ENCODE data around the gene TMSB4X.

Gene TMSB4X

GRCh38 chrX:12949205-12949926, 25.5 kb upstream of the TMSB4X start:
- H3K9me3 ChIP-seq (ENCODE audit: control insufficient read depth, insufficient read depth, low read length), result no peaks in the 10 kb centered on the region
- H3K9ac ChIP-seq (ENCODE audit: low read depth, low read length), result no peak overlapping the region
- no peaks in the 10 kb centered on the region for H3K36me3 ChIP-seq (ENCODE audit: insufficient read depth, low read length)
- H3K4me1 ChIP-seq (ENCODE audit: insufficient read depth, low read length), result peaks cover 23% of the 10 kb centered on the region

GRCh38 chrX:12949927-12950656, 24.8 kb upstream of the TMSB4X start:
- H3K9ac ChIP-seq (ENCODE audit: low read depth, low read length), result no peak overlapping the region
- H3K9me3 ChIP-seq (ENCODE audit: control insufficient read depth, insufficient read depth, low read length), result no peaks in the 10 kb centered on the region
- H3K36me3 ChIP-seq (ENCODE audit: insufficient read depth, low read length), result no peaks in the 10 kb centered on the region
- H3K4me1 ChIP-seq (ENCODE audit: insufficient read depth, low read length), result peaks cover 23% of the 10 kb centered on the region

GRCh38 chrX:12950851-12951594, 23.9 kb upstream of the TMSB4X start:
- no peak overlapping the region for H3K9ac ChIP-seq (ENCODE audit: low read depth, low read length)
- no peaks in the 10 kb centered on the region for H3K9me3 ChIP-seq (ENCODE audit: control insufficient read depth, insufficient read depth, low read length)
- H3K4me1 ChIP-seq (ENCODE audit: insufficient read depth, low read length), result peaks cover 20% of the 10 kb centered on the region
- H3K36me3 ChIP-seq (ENCODE audit: insufficient read depth, low read length), result no peaks in the 10 kb centered on the region

- Histone ChIP-seq H3K36me3 (ENCODE audit: insufficient read depth, low read length) (no peaks in the 10 kb centered on the region), H3K4me1 (ENCODE audit: insufficient read depth, low read length) (peaks cover 20% of the 10 kb centered on the region), H3K9ac (ENCODE audit: low read depth, low read length) (no peak overlapping the region), H3K9me3 (ENCODE audit: control insufficient read depth, insufficient read depth, low read length) (no peaks in the 10 kb centered on the region)
Measured at GRCh38 chrX:12951595-12951975, 23.3 kb upstream of the TMSB4X start.

GRCh38 chrX:12953420-12953819, 21.5 kb upstream of the TMSB4X start:
- Histone ChIP-seq H3K9ac (ENCODE audit: low read depth, low read length) (no peak overlapping the region), H3K9me3 (ENCODE audit: control insufficient read depth, insufficient read depth, low read length) (no peaks in the 10 kb centered on the region), H3K36me3 (ENCODE audit: insufficient read depth, low read length) (no peaks in the 10 kb centered on the region), H3K4me1 (ENCODE audit: insufficient read depth, low read length) (peaks cover 14% of the 10 kb centered on the region)

- H3K4me1 ChIP-seq (ENCODE audit: insufficient read depth, low read length), result peaks cover 14% of the 10 kb centered on the region
- H3K9ac ChIP-seq (ENCODE audit: low read depth, low read length), result no peak overlapping the region
- H3K9me3 ChIP-seq (ENCODE audit: control insufficient read depth, insufficient read depth, low read length), result no peaks in the 10 kb centered on the region
- no peaks in the 10 kb centered on the region for H3K36me3 ChIP-seq (ENCODE audit: insufficient read depth, low read length)
Measured at GRCh38 chrX:12954376-12954775, 20.5 kb upstream of the TMSB4X start.

GRCh38 chrX:12954981-12955380, 19.9 kb upstream of the TMSB4X start:
- Histone ChIP-seq H3K9ac (ENCODE audit: low read depth, low read length) (no peak overlapping the region), H3K36me3 (ENCODE audit: insufficient read depth, low read length) (no peaks in the 10 kb centered on the region), H3K9me3 (ENCODE audit: control insufficient read depth, insufficient read depth, low read length) (no peaks in the 10 kb centered on the region), H3K4me1 (ENCODE audit: insufficient read depth, low read length) (peaks cover 14% of the 10 kb centered on the region)

GRCh38 chrX:12955882-12956703, 18.8 kb upstream of the TMSB4X start:
- peaks cover 14% of the 10 kb centered on the region for H3K4me1 ChIP-seq (ENCODE audit: insufficient read depth, low read length)
- peak overlapping the region; percentile 15; the same call in 1 of the 2 replicates for H3K9ac ChIP-seq (ENCODE audit: low read depth, low read length)
- peaks cover 2% of the 10 kb centered on the region; the same call in 1 of the 2 replicates for H3K9me3 ChIP-seq (ENCODE audit: control insufficient read depth, insufficient read depth, low read length)
- no peaks in the 10 kb centered on the region for H3K36me3 ChIP-seq (ENCODE audit: insufficient read depth, low read length)

GRCh38 chrX:12956704-12957534, 18.0 kb upstream of the TMSB4X start:
- Histone ChIP-seq H3K4me1 (ENCODE audit: insufficient read depth, low read length) (peaks cover 14% of the 10 kb centered on the region), H3K9ac (ENCODE audit: low read depth, low read length) (peak overlapping the region; percentile 15; the same call in 1 of the 2 replicates), H3K36me3 (ENCODE audit: insufficient read depth, low read length) (no peaks in the 10 kb centered on the region), H3K9me3 (ENCODE audit: control insufficient read depth, insufficient read depth, low read length) (peaks cover 9% of the 10 kb centered on the region)

GRCh38 chrX:12958059-12958458, 16.9 kb upstream of the TMSB4X start:
- Histone ChIP-seq H3K36me3 (ENCODE audit: insufficient read depth, low read length) (no peaks in the 10 kb centered on the region), H3K9me3 (ENCODE audit: control insufficient read depth, insufficient read depth, low read length) (peaks cover 12% of the 10 kb centered on the region), H3K9ac (ENCODE audit: low read depth, low read length) (no peak overlapping the region), H3K4me1 (ENCODE audit: insufficient read depth, low read length) (peaks cover 14% of the 10 kb centered on the region)

GRCh38 chrX:12958461-12958860, 16.4 kb upstream of the TMSB4X start:
- Histone ChIP-seq H3K4me1 (ENCODE audit: insufficient read depth, low read length) (peaks cover 14% of the 10 kb centered on the region), H3K36me3 (ENCODE audit: insufficient read depth, low read length) (no peaks in the 10 kb centered on the region), H3K9me3 (ENCODE audit: control insufficient read depth, insufficient read depth, low read length) (peaks cover 12% of the 10 kb centered on the region), H3K9ac (ENCODE audit: low read depth, low read length) (no peak overlapping the region)

GRCh38 chrX:12961196-12961718, 13.7 kb upstream of the TMSB4X start:
- peaks cover 12% of the 10 kb centered on the region for H3K9me3 ChIP-seq (ENCODE audit: control insufficient read depth, insufficient read depth, low read length)
- no peaks in the 10 kb centered on the region for H3K36me3 ChIP-seq (ENCODE audit: insufficient read depth, low read length)
- no peak overlapping the region for H3K9ac ChIP-seq (ENCODE audit: low read depth, low read length)
- peaks cover 9% of the 10 kb centered on the region for H3K4me1 ChIP-seq (ENCODE audit: insufficient read depth, low read length)

GRCh38 chrX:12962041-12962504, 12.8 kb upstream of the TMSB4X start:
- no peak overlapping the region for H3K9ac ChIP-seq (ENCODE audit: low read depth, low read length)
- no peaks in the 10 kb centered on the region for H3K36me3 ChIP-seq (ENCODE audit: insufficient read depth, low read length)
- H3K4me1 ChIP-seq (ENCODE audit: insufficient read depth, low read length), result 0 out of 2 replicates have a peak, but pooled peaks cover 2% of the 10 kb centered on the region
- H3K9me3 ChIP-seq (ENCODE audit: control insufficient read depth, insufficient read depth, low read length), result peaks cover 12% of the 10 kb centered on the region
